Muscle of leg (tissue), 11 donors: ENCODE data around the gene HLA-DOA. TPM values are rescaled to one million over a fixed set of nuclear protein-coding genes. Genes with fewer than 3 reads are reported as not detected.

ENCODE experiments used
- DNase-seq: peaks from one replicate; pipeline ENCODE4 v3.0.0; 2013
- H3K27ac ChIP-seq: one replicate; pipeline ENCODE4 v1.5.1; 2013; ENCODE audit warnings: mild to moderate bottlenecking, low read length, control low read depth
- H3K27me3 ChIP-seq: one replicate; pipeline ENCODE4 v1.6.1; 2013; ENCODE audit warnings: low read length; ENCODE audit not compliant: control insufficient read depth, insufficient read depth
- H3K36me3 ChIP-seq: one replicate; pipeline ENCODE4 v1.6.1; 2013; ENCODE audit warnings: low read length; ENCODE audit not compliant: control insufficient read depth, insufficient read depth
- H3K4me1 ChIP-seq: one replicate; pipeline ENCODE4 v1.6.1; 2013; ENCODE audit warnings: low read length; ENCODE audit not compliant: control insufficient read depth, insufficient read depth
- H3K4me3 ChIP-seq: one replicate; pipeline ENCODE4 v1.5.1; 2013; ENCODE audit warnings: low read length, control low read depth
- H3K9me3 ChIP-seq: replicated peaks from 2 replicates; pipeline ENCODE4 v1.6.1; 2013; ENCODE audit warnings: low read depth, low read length; ENCODE audit not compliant: control insufficient read depth
- WGBS: methylation state at CpG from one replicate; pipeline ENCODE4 v1.1.5; 2013; ENCODE audit warnings: missing lambda C conversion rate; ENCODE audit not compliant: insufficient coverage; 5-methylcytosine and 5-hydroxymethylcytosine counted together
- polyA plus RNA-seq, 8 donors: library from polyadenylated mRNA; unstranded; fragments of 120-200 nt; gene quantifications; one replicate each; pipeline versions ENCODE4 v1.2.1 to v1.2.3, GENCODE V29; 2013; ENCODE audit warnings: inconsistent platforms in 1 of 8, low replicate concordance in 1 of 8; ENCODE audit not compliant: insufficient read length in 8 of 8, insufficient read depth in 1 of 8
- total RNA-seq: library from RNA; stranded (reverse); fragments of 120-200 nt; gene quantifications from one replicate; pipeline ENCODE4 v1.2.4, GENCODE V29; 2013

HLA-DOA gene
- total and polyA plus RNA-seq, 9 donors, result 1.2 to 3.9 (median 2.2) TPM

DNA sequence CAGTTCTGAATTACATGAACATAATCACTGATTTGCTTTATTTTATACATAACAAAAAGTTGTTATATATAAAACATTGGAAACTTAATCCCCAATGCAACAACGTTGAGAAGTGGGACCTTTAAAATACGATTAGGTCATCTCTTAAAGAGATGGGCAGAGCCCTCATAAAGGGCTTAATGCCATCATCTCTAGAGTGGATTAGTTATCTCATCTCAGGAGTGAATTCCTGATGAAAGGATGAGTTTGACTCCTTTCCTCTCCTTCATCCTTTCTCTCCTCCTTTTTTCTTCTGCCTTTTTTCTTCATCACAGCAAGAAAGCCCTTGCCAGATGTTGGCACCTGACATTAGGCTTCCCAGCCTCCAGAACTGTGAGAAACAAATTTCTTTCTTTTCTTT is 13.9 kb downstream of the HLA-DOA start:
- Histone ChIP-seq H3K27me3 (peaks cover 10% of the 10 kb centered on the region), H3K4me1 (no peaks in the 10 kb centered on the region), H3K27ac (no peak overlapping the region), H3K36me3 (no peaks in the 10 kb centered on the region), H3K9me3 (no peaks in the 10 kb centered on the region), H3K4me3 (no peak overlapping the region)
- WGBS, result no CpG with 5 or more reads among the region's 2 CpGs
- DNase-seq, result no peak

- Histone ChIP-seq H3K36me3 (no peaks in the 10 kb centered on the region), H3K9me3 (no peaks in the 10 kb centered on the region), H3K4me1 (no peaks in the 10 kb centered on the region), H3K27me3 (peaks cover 5% of the 10 kb centered on the region), H3K4me3 (no peak overlapping the region), H3K27ac (no peak overlapping the region)
- no peak for DNase-seq
- WGBS, result no CpG with 5 or more reads among the region's 9 CpGs
Observed at GRCh38 chr6:32993363-32993973, 15.9 kb downstream of the HLA-DOA start.

DNA sequence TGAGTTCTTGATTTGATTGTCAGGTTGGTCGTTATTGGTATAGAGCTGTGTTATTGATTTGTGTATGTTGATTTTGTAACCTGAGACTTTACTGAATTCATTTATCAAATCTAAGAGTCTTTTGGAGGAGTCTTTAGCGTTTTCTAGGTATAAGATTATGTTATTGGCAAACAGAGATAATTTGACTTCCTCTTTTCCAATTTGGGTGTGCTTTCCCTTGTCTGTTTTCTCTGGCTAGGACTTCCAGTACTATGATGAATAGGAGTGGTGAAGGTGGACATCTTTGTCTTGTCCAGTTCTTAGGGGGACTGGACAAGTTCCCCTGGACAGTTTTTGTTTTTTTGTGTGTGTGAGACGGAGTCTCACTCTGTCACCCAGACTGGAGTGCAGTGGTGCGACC is 17.4 kb downstream of the HLA-DOA start:
- H3K9me3 ChIP-seq, result no peaks in the 10 kb centered on the region
- no peak overlapping the region for H3K27ac ChIP-seq
- 69% methylated on average over 2 of the region's 4 CpGs for WGBS
- H3K27me3 ChIP-seq, result peaks cover 4% of the 10 kb centered on the region
- no peak overlapping the region for H3K4me3 ChIP-seq
- DNase-seq, result no peak
- H3K4me1 ChIP-seq, result no peaks in the 10 kb centered on the region
- no peaks in the 10 kb centered on the region for H3K36me3 ChIP-seq

DNA sequence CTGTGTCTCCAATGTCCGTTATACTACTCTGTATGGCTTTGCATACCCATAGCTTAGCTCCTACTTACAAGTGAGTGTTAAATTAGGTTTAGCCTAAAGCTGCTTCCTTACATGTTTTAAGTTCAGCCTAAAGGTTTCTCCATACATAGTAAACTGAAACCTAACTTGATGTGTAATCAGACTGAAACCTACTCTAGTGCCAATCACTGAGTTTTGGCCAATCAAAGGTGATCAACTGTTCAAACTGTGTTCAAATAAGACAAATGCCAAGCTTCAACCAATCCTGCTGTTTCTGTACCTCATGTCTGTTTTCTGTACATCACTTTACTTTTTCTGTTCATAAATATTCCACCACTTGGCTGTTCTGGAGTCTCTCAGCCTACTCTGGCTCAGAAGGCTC is 20.0 kb downstream of the HLA-DOA start:
- DNase-seq, result no peak
- H3K27me3 ChIP-seq, result peaks cover 4% of the 10 kb centered on the region
- no peaks in the 10 kb centered on the region for H3K4me1 ChIP-seq
- no peaks in the 10 kb centered on the region for H3K36me3 ChIP-seq
- no CpG with 5 or more reads among the region's 1 CpG for WGBS
- no peak overlapping the region for H3K27ac ChIP-seq
- no peaks in the 10 kb centered on the region for H3K9me3 ChIP-seq
- H3K4me3 ChIP-seq, result no peak overlapping the region

- 20% methylated on average over 5 of the region's 9 CpGs for WGBS
- Histone ChIP-seq H3K4me3 (no peak overlapping the region), H3K4me1 (no peaks in the 10 kb centered on the region), H3K27ac (no peak overlapping the region), H3K9me3 (no peaks in the 10 kb centered on the region), H3K27me3 (no peaks in the 10 kb centered on the region), H3K36me3 (peaks cover 19% of the 10 kb centered on the region)
- peak; percentile 89 for DNase-seq
Observed at GRCh38 chr6:32984622-32985389, 24.6 kb downstream of the HLA-DOA start.

GRCh38 chr6:32983964-32984621 is 25.3 kb downstream of the HLA-DOA start:
- Histone ChIP-seq H3K27ac (no peak overlapping the region), H3K4me3 (no peak overlapping the region), H3K4me1 (no peaks in the 10 kb centered on the region), H3K27me3 (no peaks in the 10 kb centered on the region), H3K9me3 (no peaks in the 10 kb centered on the region), H3K36me3 (peaks cover 26% of the 10 kb centered on the region)
- WGBS, result 67% methylated on average over 1 of the region's 3 CpGs
- no peak for DNase-seq

DNA sequence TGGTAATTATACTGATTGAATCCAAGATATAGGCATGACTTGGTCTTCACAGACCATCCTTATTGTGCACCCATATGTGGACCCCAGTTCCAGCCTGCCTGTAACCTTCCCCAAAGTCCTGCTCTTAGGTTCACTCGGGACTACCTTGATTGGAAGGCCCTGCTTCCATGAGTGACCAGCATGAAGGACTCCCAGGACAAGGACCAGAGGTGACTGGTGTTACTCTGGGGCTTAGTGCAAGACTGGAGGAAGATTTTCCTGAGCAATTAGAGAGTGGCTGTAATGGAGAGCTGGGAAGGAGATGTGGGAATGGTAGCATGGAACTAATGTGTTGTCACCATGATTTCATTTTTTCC is 25.9 kb downstream of the HLA-DOA start:
- Histone ChIP-seq H3K4me3 (no peak overlapping the region), H3K27me3 (no peaks in the 10 kb centered on the region), H3K9me3 (no peaks in the 10 kb centered on the region), H3K4me1 (no peaks in the 10 kb centered on the region), H3K36me3 (peaks cover 32% of the 10 kb centered on the region), H3K27ac (no peak overlapping the region)
- no peak for DNase-seq
- WGBS, result no CpG with 5 or more reads among the region's 1 CpG

DNA sequence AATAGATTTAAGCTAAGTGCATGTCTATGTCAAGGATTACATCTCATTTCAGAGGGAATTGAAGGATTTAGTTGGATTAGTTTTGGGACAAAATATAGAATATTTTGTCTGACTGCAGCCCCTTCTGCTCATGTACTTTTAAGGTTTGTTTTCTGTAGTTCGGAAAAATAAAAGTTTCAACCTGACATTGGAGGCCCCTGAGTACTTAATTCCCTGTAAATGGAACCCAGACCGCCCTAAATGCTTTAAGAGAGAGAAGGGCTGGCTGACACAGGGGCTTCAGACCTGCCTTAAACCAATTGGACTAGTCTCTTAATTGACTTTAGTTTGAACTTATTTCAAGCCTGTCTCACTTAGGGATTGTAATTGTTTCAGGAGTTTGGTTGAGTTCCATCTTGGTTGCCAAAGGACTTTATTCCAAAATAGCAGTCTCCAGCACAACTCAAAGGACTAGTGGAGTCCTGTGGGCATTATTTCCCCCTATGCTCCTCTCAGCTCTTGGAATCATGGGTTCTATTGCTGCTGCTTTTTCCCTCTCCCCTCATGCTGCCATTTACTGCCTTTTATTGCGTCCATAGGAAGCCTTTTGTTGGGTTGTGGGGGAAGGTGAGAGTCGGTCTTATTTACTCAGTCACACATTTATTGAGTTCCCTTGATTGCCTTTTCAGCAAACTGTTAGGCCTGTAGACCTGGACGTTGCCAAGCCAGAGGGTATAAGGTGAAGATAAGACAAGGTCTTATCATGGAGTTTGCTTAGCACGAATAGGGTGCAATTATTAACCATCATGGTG is 26.5 kb downstream of the HLA-DOA start:
- no peak overlapping the region for H3K27ac ChIP-seq
- no peak overlapping the region for H3K4me3 ChIP-seq
- H3K27me3 ChIP-seq, result no peaks in the 10 kb centered on the region
- DNase-seq, result no peak
- H3K9me3 ChIP-seq, result no peaks in the 10 kb centered on the region
- H3K4me1 ChIP-seq, result no peaks in the 10 kb centered on the region
- WGBS, result 43% methylated on average over 1 of the region's 6 CpGs
- peaks cover 38% of the 10 kb centered on the region for H3K36me3 ChIP-seq

DNA sequence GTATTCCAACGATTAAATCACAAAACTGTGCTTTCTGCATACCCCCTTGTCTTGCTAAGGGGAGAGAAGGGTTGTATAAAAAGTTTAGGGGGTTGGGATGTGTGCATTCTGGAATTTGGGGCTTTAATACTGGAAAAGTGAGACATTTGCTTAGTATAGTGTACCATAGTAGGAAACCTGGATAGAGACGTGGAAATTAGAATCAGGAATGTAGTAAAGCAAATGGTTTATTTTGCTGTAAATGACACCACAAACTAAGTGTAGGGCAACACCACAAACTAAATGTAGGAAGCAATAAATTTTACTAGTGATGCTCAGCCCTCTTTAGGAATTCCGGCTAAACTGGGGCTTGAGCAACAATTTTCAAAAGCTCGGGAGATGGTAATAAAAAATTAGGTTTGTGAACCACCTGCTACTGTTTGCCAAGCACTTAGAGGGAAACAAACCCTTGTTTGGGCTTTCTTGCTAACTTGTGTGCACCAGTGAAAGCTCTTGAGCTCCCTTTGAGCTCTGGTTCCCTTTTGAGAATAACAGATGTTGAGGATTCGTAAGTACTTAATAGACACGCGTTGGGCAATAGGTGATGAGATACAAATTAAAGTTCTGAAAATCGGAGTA is 27.2 kb downstream of the HLA-DOA start:
- no peaks in the 10 kb centered on the region for H3K27me3 ChIP-seq
- peaks cover 45% of the 10 kb centered on the region for H3K36me3 ChIP-seq
- no peaks in the 10 kb centered on the region for H3K4me1 ChIP-seq
- DNase-seq, result no peak
- H3K27ac ChIP-seq, result peak overlapping the region; percentile 31
- H3K9me3 ChIP-seq, result no peaks in the 10 kb centered on the region
- no peak overlapping the region for H3K4me3 ChIP-seq
- 22% methylated on average over 4 of the region's 8 CpGs for WGBS
